Measurements from ENCODE around the gene TIMD4. TPM values are rescaled to one million over a fixed set of nuclear protein-coding genes. Genes with fewer than 3 reads are reported as not detected.
"Not testable (repeated sequence)": the region's sequence is repeated elsewhere in the genome, so short reads cannot be mapped to it uniquely, and the experiment has no call there.

TIMD4 gene
- total RNA-seq, 1 donor from 2014 or later: not detected

DNA sequence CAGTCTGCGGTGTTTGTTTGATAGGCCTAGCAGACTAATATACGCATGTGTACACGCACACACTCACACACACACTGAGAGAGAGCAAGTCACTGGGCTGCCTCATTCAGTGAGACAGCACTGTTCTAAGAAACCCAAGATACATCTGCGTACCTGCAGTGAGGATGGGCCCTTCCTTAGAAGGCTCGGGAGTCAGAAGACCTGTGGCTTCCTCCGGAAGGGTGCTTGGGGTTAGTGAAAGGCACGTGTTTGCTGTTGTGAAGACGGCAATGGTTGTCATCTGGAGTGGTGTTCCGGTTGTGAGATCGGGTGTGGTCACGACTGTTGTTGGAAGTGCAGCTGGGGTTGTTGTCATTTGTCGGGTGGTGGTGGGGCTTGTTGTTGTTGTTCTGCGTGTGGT, 11.7 kb downstream of the TIMD4 start:
- TF ChIP-seq, protein P1, sequence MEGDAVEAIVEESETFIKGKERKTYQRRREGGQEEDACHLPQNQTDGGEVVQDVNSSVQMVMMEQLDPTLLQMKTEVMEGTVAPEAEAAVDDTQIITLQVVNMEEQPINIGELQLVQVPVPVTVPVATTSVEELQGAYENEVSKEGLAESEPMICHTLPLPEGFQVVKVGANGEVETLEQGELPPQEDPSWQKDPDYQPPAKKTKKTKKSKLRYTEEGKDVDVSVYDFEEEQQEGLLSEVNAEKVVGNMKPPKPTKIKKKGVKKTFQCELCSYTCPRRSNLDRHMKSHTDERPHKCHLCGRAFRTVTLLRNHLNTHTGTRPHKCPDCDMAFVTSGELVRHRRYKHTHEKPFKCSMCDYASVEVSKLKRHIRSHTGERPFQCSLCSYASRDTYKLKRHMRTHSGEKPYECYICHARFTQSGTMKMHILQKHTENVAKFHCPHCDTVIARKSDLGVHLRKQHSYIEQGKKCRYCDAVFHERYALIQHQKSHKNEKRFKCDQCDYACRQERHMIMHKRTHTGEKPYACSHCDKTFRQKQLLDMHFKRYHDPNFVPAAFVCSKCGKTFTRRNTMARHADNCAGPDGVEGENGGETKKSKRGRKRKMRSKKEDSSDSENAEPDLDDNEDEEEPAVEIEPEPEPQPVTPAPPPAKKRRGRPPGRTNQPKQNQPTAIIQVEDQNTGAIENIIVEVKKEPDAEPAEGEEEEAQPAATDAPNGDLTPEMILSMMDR (IDR thresholded peaks at IDR 0.05; ENCODE audit: unreplicated experiment): no peak
- H3K27ac Mint-ChIP-seq: no peak overlapping the region
- no peak overlapping the region for H3K4me3 Mint-ChIP-seq (ENCODE audit: low read depth)
- no peaks in the 10 kb centered on the region for H3K4me1 Mint-ChIP-seq (ENCODE audit: low read depth)
- no peak for DNase-seq (ENCODE audit: low spot score, unreplicated experiment)
- peaks cover 7% of the 10 kb centered on the region for H3K27me3 Mint-ChIP-seq
- no peaks in the 10 kb centered on the region for H3K9me3 Mint-ChIP-seq (ENCODE audit: low read depth)
- H3K36me3 Mint-ChIP-seq (ENCODE audit: insufficient read depth): no peaks in the 10 kb centered on the region

DNA sequence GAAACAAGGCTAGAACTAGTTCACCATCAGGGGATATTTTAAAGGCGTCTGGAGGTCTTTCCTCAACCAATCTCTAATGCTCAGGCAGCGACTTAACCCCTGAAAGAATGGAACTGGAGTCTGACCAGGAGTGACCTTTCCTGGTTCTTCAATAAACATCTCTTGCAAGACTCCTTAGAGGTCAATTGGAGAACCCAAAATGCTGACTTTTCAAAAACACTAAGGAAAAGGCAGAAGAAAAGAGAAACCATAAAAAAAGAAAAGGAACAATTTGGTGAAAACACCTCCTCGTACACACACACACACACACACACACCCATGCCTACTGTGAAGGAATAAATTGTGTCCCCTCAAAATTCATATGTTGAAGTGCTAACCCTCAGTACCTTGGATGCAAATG, 12.3 kb downstream of the TIMD4 start:
- DNase-seq (ENCODE audit: low spot score, unreplicated experiment): no peak
- Mint-ChIP-seq H3K4me1 (ENCODE audit: low read depth) (no peaks in the 10 kb centered on the region), H3K27me3 (peaks cover 7% of the 10 kb centered on the region), H3K9me3 (ENCODE audit: low read depth) (no peaks in the 10 kb centered on the region), H3K36me3 (ENCODE audit: insufficient read depth) (no peaks in the 10 kb centered on the region), H3K4me3 (ENCODE audit: low read depth) (no peak overlapping the region), H3K27ac (no peak overlapping the region)
- TF ChIP-seq, protein P1 (IDR thresholded peaks at IDR 0.05; ENCODE audit: unreplicated experiment): no peak

DNA sequence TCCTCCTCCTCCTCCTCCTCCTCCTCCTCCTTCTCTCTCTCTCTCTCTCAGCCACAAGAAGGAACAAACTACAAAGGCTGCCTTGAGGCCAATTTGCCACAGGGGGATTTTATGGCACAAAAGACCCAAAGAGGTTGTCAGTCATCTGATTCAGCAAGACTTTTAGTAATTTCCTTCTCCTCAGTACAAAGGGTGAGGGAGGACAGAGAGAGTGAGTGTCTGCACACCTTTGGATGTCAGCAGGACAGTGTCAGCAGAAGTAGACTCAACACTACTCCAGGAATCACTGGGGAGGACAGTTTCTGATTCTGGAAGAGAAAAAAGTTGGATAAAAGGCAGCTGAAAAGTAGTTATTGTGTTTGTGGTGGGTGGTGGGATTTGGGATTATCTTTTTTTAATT, 13.6 kb downstream of the TIMD4 start:
- no peak for DNase-seq (ENCODE audit: low spot score, unreplicated experiment)
- no peak overlapping the region for H3K27ac Mint-ChIP-seq
- H3K4me3 Mint-ChIP-seq (ENCODE audit: low read depth): no peak overlapping the region
- no peaks in the 10 kb centered on the region for H3K4me1 Mint-ChIP-seq (ENCODE audit: low read depth)
- peaks cover 4% of the 10 kb centered on the region for H3K27me3 Mint-ChIP-seq
- no peaks in the 10 kb centered on the region for H3K9me3 Mint-ChIP-seq (ENCODE audit: low read depth)
- no peaks in the 10 kb centered on the region for H3K36me3 Mint-ChIP-seq (ENCODE audit: insufficient read depth)
- TF ChIP-seq, protein P1 (IDR thresholded peaks at IDR 0.05; ENCODE audit: unreplicated experiment): no peak

DNA sequence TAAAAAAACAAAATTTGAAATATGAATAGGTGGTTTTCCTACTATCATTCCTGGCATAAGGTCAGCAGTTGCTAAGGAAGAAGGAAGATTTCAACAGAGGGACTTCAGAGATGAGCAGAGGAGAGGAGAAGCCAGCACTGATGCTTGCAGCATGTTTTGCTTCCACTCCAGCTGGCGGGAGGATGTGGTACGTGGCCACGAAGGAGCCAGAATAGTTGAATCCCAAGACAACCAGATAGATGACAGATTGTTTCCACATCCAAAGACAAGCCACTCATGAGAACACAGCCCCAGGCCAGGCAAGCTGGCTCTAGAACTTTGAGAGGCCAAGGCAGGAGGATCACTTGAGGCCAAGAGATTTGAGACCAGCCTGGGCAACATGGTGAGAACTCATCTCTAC, 15.1 kb downstream of the TIMD4 start:
- Mint-ChIP-seq H3K4me3 (ENCODE audit: low read depth) (no peak overlapping the region), H3K36me3 (ENCODE audit: insufficient read depth) (no peaks in the 10 kb centered on the region), H3K9me3 (ENCODE audit: low read depth) (no peaks in the 10 kb centered on the region), H3K27me3 (no peaks in the 10 kb centered on the region), H3K27ac (no peak overlapping the region), H3K4me1 (ENCODE audit: low read depth) (no peaks in the 10 kb centered on the region)
- no peak for DNase-seq (ENCODE audit: low spot score, unreplicated experiment)
- TF ChIP-seq, protein P1 (IDR thresholded peaks at IDR 0.05; ENCODE audit: unreplicated experiment): no peak

DNA sequence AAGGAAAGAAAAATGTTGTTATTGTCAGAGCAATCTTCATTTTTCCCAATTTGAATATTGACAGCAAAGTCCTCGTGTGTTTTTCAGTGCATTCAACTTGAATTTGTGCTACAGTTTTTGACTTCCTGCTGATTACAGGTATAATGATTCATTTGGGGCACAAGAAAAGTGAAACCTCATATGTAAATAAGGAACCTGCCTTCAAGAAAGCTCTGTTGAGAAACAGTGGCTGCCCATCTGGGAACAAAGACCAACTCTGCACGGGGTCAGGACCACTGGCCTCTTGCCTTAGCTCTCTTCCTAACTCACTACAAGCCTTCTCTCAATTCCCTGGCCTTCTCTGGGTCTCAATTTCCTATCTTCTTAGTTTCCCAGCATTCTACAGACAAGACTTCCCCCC, 21.0 kb downstream of the TIMD4 start:
- peaks cover 6% of the 10 kb centered on the region for H3K36me3 Mint-ChIP-seq (ENCODE audit: insufficient read depth)
- H3K9me3 Mint-ChIP-seq (ENCODE audit: low read depth): peaks cover 14% of the 10 kb centered on the region
- H3K4me1 Mint-ChIP-seq (ENCODE audit: low read depth): peaks cover 10% of the 10 kb centered on the region
- H3K27me3 Mint-ChIP-seq: no peaks in the 10 kb centered on the region
- peak overlapping the region; percentile 29 for H3K27ac Mint-ChIP-seq
- no peak for DNase-seq (ENCODE audit: low spot score, unreplicated experiment)
- H3K4me3 Mint-ChIP-seq (ENCODE audit: low read depth): no peak overlapping the region
- TF ChIP-seq, protein P1 (IDR thresholded peaks at IDR 0.05; ENCODE audit: unreplicated experiment): no peak

DNA sequence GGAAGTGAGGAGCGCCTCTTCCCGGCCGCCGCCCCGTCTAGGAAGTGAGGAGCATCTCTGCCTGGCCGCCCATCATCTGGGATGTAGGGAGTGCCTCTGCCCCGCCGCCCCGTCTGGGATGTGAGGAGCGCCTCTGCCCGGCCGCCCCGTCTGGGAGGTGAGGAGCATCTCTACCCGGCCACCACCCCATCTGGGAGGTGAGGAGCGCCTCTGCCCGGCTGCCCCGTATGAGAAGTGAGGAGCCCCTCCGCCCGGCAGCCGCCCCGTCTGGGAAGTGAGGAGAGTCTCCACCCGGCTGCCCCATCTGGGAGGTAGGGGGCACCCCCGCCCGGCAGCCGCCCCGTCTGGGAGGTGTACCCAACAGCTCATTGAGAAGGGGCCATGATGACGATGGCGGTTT, 22.6 kb downstream of the TIMD4 start:
- H3K27ac Mint-ChIP-seq: not testable (repeated sequence)

More for the DNA sequence above, 22.6 kb downstream of the TIMD4 start:
- H3K4me1 Mint-ChIP-seq (ENCODE audit: low read depth): peaks cover 10% of the 10 kb centered on the region
- not testable (repeated sequence) for H3K36me3 Mint-ChIP-seq (ENCODE audit: insufficient read depth); H3K27me3 Mint-ChIP-seq; DNase-seq (ENCODE audit: low spot score, unreplicated experiment); H3K4me3 Mint-ChIP-seq (ENCODE audit: low read depth)
- peaks cover 14% of the 10 kb centered on the region for H3K9me3 Mint-ChIP-seq (ENCODE audit: low read depth)

Measured in progenitor cell of endocrine pancreas (in vitro differentiated cells).